ENCODE results near the gene GRXCR1.

The GRXCR1 gene

DNA sequence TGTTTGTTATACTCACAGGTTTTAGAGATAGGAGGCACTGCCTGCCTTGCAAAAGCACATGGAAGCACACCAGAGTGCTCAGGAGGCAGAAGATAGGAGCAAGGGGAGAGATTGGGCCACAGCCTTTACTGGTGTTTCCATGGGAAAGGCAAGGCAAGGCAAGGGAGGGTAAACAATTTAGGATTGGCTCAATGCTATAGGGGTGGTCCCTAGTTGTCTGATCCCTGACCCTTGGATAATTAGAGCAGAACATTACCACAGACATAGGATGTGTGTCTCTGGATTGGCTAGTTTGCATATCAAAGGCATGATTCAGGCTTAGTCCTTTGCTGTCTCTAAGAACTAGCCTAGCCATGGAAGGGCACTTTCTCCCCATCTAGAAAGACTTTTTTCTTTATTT, 36.1 kb downstream of the GRXCR1 start:
- no peak for DNase-seq

DNA sequence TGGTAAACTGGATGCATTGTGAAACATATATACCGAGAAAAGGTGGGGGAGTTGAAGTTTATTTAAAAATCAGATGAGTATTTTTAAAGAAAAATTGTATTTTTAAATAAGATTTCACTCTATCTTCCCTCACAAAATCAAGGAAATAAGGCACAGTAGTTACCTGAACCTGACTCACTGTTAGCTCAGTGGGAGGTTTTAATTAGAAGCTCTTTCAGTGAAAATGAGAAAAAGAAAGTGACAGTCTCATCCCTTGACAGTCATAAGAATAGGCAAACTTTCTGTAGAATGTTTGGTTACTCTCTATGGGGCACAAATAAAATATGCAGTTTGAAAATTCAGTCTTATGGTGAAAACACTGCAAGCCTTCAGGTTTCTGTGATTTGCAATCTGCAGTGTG, 49.7 kb downstream of the GRXCR1 start:
- DNase-seq, result no peak

DNA sequence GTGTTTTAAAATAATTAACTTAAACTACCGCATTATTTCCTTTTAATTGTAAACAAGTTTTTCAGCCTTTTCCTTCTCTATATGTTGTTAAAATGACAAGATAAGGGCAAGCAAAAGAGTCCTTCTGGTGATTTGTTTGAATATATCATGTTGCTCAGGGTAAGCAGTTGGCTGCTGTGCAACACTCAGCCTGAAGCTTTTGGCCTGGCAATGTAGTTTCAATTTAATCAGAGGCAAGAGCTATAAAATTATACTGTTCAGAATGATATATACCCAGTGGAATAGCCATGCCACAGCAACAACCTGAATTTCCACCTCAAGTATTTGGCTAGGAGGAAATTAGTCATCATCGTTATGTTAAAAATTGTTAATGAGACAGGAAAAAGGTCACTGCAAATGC, 53.4 kb downstream of the GRXCR1 start:
- no peak for DNase-seq

DNA sequence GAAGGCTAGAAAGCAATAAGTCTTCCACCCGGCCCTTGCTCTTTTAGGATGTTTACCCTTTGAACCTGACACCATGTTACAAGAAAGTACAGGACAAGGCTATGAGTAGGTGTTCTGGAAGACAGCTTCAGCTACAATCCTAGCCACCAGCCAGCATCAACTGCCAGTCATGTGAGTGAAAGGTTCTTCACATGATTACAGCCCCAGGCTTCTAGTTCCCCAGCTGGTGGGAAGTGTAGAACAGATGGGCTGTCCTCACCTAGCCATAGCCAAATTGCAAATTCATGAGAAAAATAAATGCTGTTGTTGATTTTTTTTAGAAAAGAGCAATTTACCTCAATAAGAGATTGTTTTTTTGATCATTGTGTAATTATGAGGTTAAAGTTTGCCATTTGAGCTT, 60.8 kb downstream of the GRXCR1 start:
- DNase-seq, result no peak

DNA sequence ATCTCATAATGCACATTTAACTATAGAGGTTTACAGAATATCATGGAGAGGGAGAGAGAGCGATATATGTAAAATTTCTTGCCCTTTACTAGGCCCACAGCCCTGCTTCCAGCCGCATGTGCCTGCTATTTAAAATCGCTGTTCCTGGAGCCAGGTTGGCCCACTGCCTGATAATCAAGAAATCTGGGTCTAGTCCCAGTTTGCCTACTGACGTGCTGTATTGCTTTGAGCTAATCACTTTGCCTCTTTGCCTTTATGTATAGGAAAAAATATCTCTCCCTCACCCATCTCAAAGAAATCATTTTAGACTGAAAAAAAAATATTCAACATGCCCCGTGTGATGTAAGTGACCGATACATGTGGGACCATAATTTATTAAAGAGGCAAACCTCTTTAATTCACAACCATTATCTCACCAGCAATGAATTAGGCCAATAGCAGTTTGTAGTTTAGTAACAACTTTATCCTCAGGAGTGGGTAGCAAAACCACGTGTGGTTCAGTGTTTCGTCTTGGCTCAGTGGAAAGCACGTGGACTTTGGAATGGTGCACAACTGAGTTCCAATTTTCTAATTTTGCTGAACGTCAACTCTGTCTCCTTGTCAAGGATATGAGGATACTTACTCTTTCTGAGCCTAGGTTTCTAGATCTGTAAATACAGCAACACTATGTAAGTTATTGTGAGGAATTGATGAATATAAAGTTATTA, 62.6 kb downstream of the GRXCR1 start:
- no peak for DNase-seq

DNA sequence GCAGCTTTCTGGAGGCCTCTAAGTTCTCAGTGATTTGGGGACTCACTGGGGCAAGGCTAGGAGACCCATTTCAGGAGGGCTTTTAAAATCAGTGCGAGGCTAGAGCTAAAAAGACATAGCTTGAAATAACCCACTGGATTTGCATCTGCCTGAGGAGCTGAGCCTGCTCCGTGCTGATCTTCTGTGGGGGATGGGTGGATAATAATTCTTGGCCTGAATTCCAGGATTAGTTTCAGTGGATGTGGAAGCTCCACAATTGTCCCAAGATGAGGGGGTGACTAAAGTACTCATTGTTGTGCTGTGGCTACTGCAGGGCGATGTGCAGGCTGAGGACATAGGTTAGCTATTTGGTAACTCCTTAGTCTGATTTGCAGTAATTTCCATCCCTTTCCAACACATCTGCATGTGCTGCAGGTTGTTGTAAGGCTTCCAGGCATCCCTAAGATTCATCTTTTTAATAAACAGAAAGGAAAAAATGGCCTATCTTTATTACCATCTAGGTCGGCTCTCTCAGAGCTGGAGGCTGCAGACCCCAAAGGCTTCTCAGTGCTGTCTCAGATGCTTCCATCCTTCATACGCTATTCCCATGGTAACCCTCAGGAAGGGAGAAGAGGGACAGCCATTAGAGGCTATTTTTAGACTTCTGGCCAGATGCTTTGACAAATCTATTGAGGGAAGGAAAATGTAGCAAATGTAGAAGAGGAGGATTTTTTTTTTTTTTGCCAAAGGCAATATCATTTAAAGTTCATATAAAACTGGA, 63.4 kb downstream of the GRXCR1 start:
- DNase-seq, result no peak

GRCh38 chr4:42965326-42965725, 72.8 kb downstream of the GRXCR1 start:
- no peak for DNase-seq

DNA sequence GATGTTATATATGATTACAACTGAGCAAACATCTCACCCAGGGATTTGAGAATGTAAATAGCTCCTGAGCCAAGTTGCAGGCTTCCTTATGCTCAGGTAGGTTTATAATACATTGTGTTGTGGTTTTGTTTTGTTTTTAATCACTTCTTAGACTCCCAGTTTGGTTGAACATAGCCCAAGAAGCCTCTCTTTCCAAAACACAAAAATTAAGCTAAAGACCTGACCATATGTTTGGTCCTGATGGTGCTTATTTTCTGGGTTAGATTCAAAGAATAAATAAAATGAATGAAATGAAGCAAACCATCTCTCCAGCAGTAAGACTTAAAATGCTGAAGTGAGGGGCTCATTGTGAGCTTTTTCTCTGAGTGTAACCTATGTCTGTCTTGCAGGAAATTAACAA, 93.5 kb downstream of the GRXCR1 start:
- no peak for DNase-seq

GRCh38 chr4:42995343-42995944, 102.9 kb downstream of the GRXCR1 start:
- DNase-seq, result peak; percentile 2 to 38

DNA sequence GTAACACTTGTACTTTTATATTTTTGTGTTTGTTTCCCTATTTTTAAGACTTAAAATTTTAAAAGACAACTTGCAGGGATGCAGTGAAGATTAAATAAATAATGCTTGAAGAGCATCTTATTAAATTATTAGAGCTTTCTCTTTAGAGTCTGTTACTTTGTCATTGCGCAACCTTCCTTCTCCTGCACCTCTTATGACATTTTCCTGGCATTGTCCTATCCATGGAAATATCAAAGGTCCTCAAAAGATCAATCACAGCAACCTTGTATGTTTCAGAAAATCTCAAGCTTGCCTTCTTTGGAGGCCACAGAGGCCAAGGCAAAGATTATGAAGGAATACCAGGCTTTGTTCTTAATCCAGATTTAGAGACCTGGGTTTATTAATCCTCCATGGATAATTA, 116.3 kb downstream of the GRXCR1 start:
- no peak for DNase-seq

DNA sequence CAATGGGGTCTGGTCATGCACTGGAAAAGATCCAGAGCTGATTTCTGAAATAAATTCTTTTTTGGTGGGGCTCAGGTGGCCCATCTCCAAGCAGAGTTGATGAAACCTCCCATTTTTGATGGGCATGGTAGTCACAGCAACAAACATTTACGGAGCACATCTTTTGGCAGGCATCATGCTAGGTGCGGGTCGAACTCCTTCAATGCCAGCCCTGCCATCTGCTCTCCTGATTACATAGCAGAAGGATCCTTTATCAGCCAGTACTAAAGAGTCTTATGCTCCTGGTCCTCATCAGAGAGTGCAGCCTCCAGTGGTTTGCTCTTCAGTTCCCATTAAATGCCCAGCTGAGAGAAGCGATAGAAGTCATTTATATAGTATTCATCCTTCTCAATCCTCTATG, 121.7 kb downstream of the GRXCR1 start:
- DNase-seq, result no peak

GRCh38 chr4:43041632-43042031, 149.1 kb downstream of the GRXCR1 start:
- DNase-seq, result no peak

DNA sequence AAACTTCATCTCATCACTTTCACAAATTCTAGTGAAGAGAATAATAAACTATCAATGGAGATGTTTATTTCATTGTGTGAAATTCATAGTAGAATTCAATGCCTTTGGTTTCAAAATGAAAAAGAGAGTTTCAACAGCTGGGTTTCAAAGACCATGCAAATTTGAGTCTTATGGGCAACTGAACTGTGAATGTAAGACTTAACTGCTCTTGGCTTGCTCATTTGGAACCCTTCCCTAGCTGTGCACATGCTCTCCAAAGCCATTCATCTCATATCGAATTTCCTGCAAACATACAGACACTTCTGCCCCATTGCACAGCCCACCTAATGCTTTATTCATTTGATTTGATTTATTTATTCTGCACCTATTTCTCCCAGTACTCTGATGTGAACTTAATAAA, 154.5 kb downstream of the GRXCR1 start:
- DNase-seq, result no peak

DNA sequence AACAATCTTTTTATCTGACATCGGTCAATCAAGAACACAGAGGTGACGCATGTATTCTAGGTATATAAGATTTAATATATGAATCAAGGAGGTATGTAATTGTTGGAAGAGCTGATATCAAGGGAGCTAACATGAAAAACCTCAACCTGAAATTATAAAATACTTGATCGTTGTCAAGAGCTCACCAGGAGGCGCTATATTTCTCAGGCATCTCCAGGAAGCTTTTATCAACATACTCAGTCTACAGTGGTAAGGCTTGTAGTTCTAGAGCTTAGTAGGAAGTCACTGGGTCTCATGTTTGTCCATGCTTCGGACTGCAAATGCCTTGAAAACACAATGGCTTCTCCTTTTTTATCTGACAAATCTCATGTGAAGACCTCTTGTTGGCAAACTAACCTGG, 156.1 kb downstream of the GRXCR1 start:
- DNase-seq, result no peak

DNA sequence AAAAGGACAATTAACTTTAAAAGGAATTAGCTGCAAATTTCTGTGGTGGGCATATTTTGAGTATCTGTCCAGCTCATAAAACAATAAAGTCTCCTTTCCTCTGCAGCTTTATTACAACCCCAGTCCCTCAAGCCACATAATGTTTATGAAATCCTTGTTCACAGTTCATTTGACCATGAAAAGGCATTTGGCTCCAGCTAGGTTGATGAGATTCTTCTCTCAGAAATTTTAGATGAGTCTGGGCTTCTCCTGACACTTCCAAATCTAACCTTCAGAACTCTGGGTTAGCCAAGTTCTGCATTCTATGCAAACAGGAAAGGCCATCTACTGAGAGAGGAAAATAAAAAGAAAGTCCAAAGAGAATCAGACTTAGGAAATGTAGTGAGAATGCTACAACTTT, 156.8 kb downstream of the GRXCR1 start:
- DNase-seq, result no peak

- no peak for DNase-seq
Observed at GRCh38 chr4:43066415-43066814, 173.9 kb downstream of the GRXCR1 start.

DNA sequence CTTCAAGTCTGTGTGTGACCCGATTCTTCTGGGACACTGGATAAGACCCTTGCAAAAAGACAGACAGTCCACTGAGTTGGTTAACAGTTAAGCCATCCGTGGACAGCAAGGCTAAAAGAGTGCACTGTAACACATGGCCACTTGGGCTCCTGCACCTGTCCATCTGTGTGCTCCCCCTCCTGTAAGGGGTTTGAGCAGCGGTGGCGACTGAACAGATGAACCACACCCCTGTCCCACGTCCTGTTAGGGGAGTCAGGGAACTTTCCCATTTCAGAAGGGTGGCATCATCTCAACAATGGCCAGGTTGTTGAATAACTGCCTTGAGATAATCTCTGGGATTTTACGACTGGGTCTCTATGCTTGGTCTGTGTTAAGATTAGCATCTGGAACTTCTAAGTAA, 178.6 kb downstream of the GRXCR1 start:
- no peak for DNase-seq
